LNCAP (cell line): ENCODE measurements around the gene STARD8.

Experiments used
- TF ChIP-seq, protein P1 (sequence below): fragments of 450-650 bp; IDR thresholded peaks from 2 replicates; pipeline ENCODE4 v1.5.1; 2017; ENCODE audit warnings: mild to moderate bottlenecking

STARD8 gene

DNA sequence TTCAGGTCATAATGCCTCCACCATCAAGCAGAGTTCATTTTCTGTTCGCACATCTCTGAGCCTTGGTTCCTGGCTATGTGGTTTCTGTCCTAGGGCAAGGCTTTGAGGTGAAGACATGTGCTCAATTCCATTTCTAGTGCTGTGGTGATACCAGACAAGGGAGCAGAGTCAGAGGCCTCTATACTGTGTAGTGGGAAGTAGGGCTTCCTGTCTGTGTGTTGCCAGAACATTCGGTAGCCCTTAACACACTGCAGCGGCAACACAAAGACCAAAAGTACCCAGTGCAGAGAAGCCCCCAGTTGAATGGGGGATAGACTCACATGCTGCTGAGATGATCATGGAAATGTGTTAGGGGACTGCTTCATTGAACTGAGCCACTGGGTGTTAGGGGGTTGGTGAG is 56.4 kb downstream of the STARD8 start:
- TF ChIP-seq, protein P1, sequence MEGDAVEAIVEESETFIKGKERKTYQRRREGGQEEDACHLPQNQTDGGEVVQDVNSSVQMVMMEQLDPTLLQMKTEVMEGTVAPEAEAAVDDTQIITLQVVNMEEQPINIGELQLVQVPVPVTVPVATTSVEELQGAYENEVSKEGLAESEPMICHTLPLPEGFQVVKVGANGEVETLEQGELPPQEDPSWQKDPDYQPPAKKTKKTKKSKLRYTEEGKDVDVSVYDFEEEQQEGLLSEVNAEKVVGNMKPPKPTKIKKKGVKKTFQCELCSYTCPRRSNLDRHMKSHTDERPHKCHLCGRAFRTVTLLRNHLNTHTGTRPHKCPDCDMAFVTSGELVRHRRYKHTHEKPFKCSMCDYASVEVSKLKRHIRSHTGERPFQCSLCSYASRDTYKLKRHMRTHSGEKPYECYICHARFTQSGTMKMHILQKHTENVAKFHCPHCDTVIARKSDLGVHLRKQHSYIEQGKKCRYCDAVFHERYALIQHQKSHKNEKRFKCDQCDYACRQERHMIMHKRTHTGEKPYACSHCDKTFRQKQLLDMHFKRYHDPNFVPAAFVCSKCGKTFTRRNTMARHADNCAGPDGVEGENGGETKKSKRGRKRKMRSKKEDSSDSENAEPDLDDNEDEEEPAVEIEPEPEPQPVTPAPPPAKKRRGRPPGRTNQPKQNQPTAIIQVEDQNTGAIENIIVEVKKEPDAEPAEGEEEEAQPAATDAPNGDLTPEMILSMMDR: no peak

DNA sequence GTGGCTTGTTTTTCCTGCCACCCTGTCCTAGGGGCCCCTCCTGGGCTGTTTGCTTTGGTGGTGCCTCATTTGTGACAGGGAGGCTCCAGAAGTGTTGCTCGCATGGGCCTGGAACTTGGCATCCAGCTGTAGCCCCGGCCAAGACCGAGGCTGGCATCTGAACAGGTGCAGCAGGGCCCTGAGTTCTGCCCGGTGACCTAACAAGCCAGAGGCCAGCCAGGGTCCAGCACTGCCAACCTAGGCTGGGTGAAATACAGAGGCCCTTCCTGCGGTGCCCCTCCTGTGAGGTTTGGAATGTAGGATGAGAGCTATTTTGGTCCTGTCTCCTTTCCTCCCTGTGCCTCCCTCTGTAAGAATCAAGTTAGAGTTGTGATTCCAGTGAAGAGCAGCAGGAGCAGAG is 58.5 kb downstream of the STARD8 start:
- TF ChIP-seq, protein P1: no peak

DNA sequence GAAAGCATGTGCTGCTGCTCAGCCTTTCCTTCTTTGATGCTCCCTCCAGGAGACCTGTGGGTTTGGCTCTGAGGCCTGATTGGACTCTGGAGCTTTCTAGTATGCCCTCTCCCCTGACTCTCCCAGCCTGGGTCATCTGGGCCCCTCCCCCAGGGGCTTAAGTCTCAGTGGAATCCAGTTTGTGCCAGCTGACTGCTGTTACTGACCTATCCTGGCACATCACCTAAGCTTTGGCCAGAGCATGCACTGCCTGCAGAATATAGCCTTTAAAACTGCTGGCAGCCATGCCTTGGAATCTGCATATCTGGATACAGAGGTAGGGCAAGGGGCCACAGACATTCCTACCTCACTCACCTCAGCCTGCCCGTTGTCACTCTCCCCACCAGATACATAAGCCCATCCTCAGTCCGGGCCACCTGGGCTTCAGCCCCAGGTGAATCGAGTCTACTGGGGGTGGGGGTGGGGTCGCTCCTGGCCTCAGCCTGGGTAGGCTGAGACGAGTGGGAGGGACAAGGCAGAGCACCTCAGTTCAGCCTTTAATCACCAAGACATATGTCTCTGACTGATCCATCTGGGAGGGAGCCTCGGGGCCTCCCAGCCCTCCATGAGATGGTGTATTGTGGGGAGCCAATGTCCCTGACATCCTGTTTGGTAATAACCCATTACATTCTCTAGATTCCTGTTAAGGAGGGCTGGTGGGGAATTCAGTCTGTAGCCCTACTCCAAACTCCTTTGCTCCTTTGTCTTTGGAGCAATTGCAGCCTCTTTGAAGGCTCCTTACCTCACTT is 61.2 kb downstream of the STARD8 start:
- TF ChIP-seq, protein P1: no peak

- TF ChIP-seq, protein P1: peak; percentile 64
Observed at GRCh38 chrX:68710870-68711576, 63.6 kb downstream of the STARD8 start.

DNA sequence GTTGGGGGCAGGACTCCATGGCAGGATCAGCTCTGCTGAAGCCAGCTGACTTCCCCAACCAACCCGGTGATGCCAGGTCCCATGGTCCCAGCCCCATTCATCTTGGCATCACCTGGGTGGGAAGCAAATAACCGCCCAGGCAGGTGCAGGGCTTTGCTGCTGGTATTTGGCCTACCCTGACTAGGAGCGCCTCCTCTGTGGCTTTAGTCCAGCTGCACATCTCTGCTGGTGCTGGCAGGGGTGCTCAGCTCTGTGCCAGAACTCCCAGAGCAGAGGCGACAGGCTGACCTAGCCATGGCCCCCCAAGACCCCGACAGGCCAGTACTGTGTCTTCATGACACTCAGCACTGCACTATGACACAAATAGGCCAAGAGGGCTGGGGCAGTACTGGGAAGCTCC is 64.4 kb downstream of the STARD8 start:
- TF ChIP-seq, protein P1: no peak

GRCh38 chrX:68714856-68715255 is 67.4 kb downstream of the STARD8 start:
- TF ChIP-seq, protein P1: no peak

- TF ChIP-seq, protein P1: no peak
Observed at GRCh38 chrX:68717196-68717595, 69.7 kb downstream of the STARD8 start.
